ENCODE data around the gene TXNDC5.

DNA sequence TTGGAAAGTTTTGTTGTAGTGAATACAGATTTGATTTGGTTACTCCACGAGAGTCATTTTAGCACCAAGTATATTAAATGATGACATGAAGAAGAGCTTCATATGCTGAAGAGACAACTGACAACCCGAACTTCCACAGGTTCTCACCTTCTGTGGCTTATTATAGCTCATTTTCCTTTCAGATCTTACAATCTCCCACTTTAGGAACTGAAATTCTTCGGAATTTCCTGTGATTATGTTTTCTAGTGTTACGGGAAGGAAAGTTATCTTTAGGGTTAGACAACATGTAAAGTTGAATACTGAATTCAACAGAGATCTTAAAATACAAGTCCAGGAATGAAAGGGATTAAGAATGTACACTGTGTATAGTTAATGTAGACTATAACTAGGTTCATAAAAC, 49.6 kb upstream of the TXNDC5 start:
- TF ChIP-seq, protein P1, sequence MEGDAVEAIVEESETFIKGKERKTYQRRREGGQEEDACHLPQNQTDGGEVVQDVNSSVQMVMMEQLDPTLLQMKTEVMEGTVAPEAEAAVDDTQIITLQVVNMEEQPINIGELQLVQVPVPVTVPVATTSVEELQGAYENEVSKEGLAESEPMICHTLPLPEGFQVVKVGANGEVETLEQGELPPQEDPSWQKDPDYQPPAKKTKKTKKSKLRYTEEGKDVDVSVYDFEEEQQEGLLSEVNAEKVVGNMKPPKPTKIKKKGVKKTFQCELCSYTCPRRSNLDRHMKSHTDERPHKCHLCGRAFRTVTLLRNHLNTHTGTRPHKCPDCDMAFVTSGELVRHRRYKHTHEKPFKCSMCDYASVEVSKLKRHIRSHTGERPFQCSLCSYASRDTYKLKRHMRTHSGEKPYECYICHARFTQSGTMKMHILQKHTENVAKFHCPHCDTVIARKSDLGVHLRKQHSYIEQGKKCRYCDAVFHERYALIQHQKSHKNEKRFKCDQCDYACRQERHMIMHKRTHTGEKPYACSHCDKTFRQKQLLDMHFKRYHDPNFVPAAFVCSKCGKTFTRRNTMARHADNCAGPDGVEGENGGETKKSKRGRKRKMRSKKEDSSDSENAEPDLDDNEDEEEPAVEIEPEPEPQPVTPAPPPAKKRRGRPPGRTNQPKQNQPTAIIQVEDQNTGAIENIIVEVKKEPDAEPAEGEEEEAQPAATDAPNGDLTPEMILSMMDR (IDR thresholded peaks at IDR 0.05 in 8 of 11, conservative IDR thresholded peaks at IDR 0.05 in 3 of 11): no peak
- TF ChIP-seq POLR2A (IDR thresholded peaks at IDR 0.05) (no peak), POLR2AphosphoS5 (IDR thresholded peaks at IDR 0.05) (no peak)

Measured in spleen (tissue), 7 donors.